Activated naive CD8-positive, alpha-beta T cell treated with anti-CD3 and anti-CD28 coated beads for 36 hours (primary cell): Measurements from ENCODE around the gene HTR6. TPM values are rescaled to one million over a fixed set of nuclear protein-coding genes. Genes with fewer than 3 reads are reported as not detected.

Experiments
- DNase-seq: peaks from one replicate; pipeline ENCODE4 v3.0.0; 2021
- H3K27ac Mint-ChIP-seq: one replicate; pipeline ENCODE4 v1.8.0; 2022; ENCODE audit warnings: mild to moderate bottlenecking, moderate library complexity, mixed read lengths
- H3K27me3 Mint-ChIP-seq: one replicate; pipeline ENCODE4 v1.8.0; 2022; ENCODE audit warnings: mild to moderate bottlenecking, mixed read lengths
- H3K36me3 Mint-ChIP-seq: one replicate; pipeline ENCODE4 v1.8.0; 2021; ENCODE audit warnings: mild to moderate bottlenecking, mixed read lengths
- H3K4me1 Mint-ChIP-seq: one replicate; pipeline ENCODE4 v1.8.0; 2021; ENCODE audit warnings: mixed read lengths
- H3K4me3 Mint-ChIP-seq: one replicate; pipeline ENCODE4 v1.8.0; 2022; ENCODE audit warnings: mild to moderate bottlenecking, moderate library complexity, mixed read lengths
- H3K9me3 Mint-ChIP-seq: one replicate; pipeline ENCODE4 v1.8.0; 2022; ENCODE audit warnings: mixed read lengths
- total RNA-seq, 2 experiments: library from RNA; stranded (reverse); gene quantifications; one replicate each; pipeline ENCODE4 v1.2.3, GENCODE V29; 2021

Gene HTR6
- total RNA-seq, 2 experiments from 2014 or later, result not detected

- no peaks in the 10 kb centered on the region for H3K27me3 Mint-ChIP-seq
- no peak overlapping the region for H3K4me3 Mint-ChIP-seq
- peaks cover 13% of the 10 kb centered on the region for H3K36me3 Mint-ChIP-seq
- H3K27ac Mint-ChIP-seq, result no peak overlapping the region
- DNase-seq, result no peak
- H3K4me1 Mint-ChIP-seq, result peaks cover 11% of the 10 kb centered on the region
- no peaks in the 10 kb centered on the region for H3K9me3 Mint-ChIP-seq
Observed at GRCh38 chr1:19683351-19683750, 18.7 kb downstream of the HTR6 start.

GRCh38 chr1:19684677-19685076 is 20.0 kb downstream of the HTR6 start:
- peaks cover 20% of the 10 kb centered on the region for H3K36me3 Mint-ChIP-seq
- H3K27ac Mint-ChIP-seq, result no peak overlapping the region
- H3K4me1 Mint-ChIP-seq, result peaks cover 19% of the 10 kb centered on the region
- no peaks in the 10 kb centered on the region for H3K27me3 Mint-ChIP-seq
- no peak for DNase-seq
- no peak overlapping the region for H3K4me3 Mint-ChIP-seq
- H3K9me3 Mint-ChIP-seq, result peaks cover 4% of the 10 kb centered on the region

- Mint-ChIP-seq H3K27ac (no peak overlapping the region), H3K9me3 (peaks cover 7% of the 10 kb centered on the region), H3K36me3 (peaks cover 33% of the 10 kb centered on the region), H3K4me3 (no peak overlapping the region), H3K4me1 (peaks cover 19% of the 10 kb centered on the region), H3K27me3 (no peaks in the 10 kb centered on the region)
- no peak for DNase-seq
Observed at GRCh38 chr1:19685994-19686393, 21.3 kb downstream of the HTR6 start.

GRCh38 chr1:19687414-19687813 is 22.7 kb downstream of the HTR6 start:
- Mint-ChIP-seq H3K4me1 (peaks cover 19% of the 10 kb centered on the region), H3K36me3 (peaks cover 45% of the 10 kb centered on the region)

DNA sequence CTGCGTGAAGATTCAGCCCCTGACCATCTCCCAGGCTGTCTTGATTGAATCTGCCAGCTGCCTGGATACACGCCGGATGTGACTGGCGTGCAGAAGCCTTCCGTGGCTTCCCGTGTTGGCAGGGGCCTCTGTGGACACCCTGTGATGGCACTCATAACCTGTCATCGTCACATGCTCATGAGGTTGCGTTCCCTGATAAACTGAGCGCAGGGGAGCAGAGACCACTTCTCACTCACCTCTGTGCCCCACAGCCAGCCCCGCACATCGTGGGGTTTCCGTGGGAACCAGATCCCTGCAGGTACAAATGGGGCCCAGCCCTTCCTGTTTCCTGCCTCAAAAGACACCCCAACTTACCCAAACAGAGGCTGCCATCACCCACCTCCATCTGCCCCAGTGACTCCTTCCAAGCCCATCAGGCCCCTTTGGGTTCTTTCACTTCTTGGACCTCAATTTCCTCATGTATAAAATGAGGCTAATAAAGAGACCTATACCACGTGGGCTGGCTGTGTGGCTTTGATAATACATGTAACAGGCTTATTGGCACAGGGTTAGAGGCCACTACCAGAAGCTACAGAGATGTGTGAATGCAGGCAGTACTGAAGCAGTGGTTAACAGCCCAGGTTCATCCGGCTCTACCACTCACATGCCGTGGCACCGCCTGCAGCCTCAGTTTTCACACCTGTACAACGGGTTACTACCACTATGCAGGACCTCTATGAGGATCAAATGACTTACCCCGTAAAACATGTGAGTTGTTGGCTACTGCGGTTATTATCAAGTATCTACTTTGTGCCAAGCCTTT is 23.6 kb downstream of the HTR6 start:
- H3K9me3 Mint-ChIP-seq, result peaks cover 8% of the 10 kb centered on the region
- peaks cover 45% of the 10 kb centered on the region for H3K36me3 Mint-ChIP-seq
- DNase-seq, result no peak
- H3K27ac Mint-ChIP-seq, result no peak overlapping the region
- peaks cover 19% of the 10 kb centered on the region for H3K4me1 Mint-ChIP-seq
- no peaks in the 10 kb centered on the region for H3K27me3 Mint-ChIP-seq
- no peak overlapping the region for H3K4me3 Mint-ChIP-seq

More at GRCh38 chr1:19687414-19687813, 22.7 kb downstream of the HTR6 start:
- peaks cover 8% of the 10 kb centered on the region for H3K9me3 Mint-ChIP-seq
- no peak for DNase-seq
- no peaks in the 10 kb centered on the region for H3K27me3 Mint-ChIP-seq
- no peak overlapping the region for H3K4me3 Mint-ChIP-seq
- H3K27ac Mint-ChIP-seq, result no peak overlapping the region

- H3K27me3 Mint-ChIP-seq, result no peaks in the 10 kb centered on the region
- H3K27ac Mint-ChIP-seq, result no peak overlapping the region
- no peak overlapping the region for H3K4me3 Mint-ChIP-seq
- H3K36me3 Mint-ChIP-seq, result peaks cover 45% of the 10 kb centered on the region
- peaks cover 8% of the 10 kb centered on the region for H3K9me3 Mint-ChIP-seq
- peaks cover 19% of the 10 kb centered on the region for H3K4me1 Mint-ChIP-seq
- DNase-seq, result no peak
Observed at GRCh38 chr1:19689085-19689757, 24.5 kb downstream of the HTR6 start.

GRCh38 chr1:19689856-19690255 is 25.2 kb downstream of the HTR6 start:
- peaks cover 8% of the 10 kb centered on the region for H3K9me3 Mint-ChIP-seq
- H3K36me3 Mint-ChIP-seq, result peaks cover 45% of the 10 kb centered on the region
- no peaks in the 10 kb centered on the region for H3K27me3 Mint-ChIP-seq
- H3K27ac Mint-ChIP-seq, result no peak overlapping the region
- H3K4me3 Mint-ChIP-seq, result no peak overlapping the region
- no peak for DNase-seq
- H3K4me1 Mint-ChIP-seq, result peaks cover 19% of the 10 kb centered on the region

GRCh38 chr1:19690342-19690741 is 25.7 kb downstream of the HTR6 start:
- Mint-ChIP-seq H3K36me3 (peaks cover 45% of the 10 kb centered on the region), H3K4me1 (peaks cover 19% of the 10 kb centered on the region), H3K27me3 (no peaks in the 10 kb centered on the region), H3K9me3 (peaks cover 8% of the 10 kb centered on the region), H3K27ac (no peak overlapping the region), H3K4me3 (no peak overlapping the region)
- no peak for DNase-seq

- no peak overlapping the region for H3K4me3 Mint-ChIP-seq
- H3K4me1 Mint-ChIP-seq, result no peaks in the 10 kb centered on the region
- no peak overlapping the region for H3K27ac Mint-ChIP-seq
- no peaks in the 10 kb centered on the region for H3K27me3 Mint-ChIP-seq
- no peak for DNase-seq
- peaks cover 30% of the 10 kb centered on the region for H3K36me3 Mint-ChIP-seq
- peaks cover 6% of the 10 kb centered on the region for H3K9me3 Mint-ChIP-seq
Observed at GRCh38 chr1:19694298-19694697, 29.6 kb downstream of the HTR6 start.

GRCh38 chr1:19695772-19696171 is 31.1 kb downstream of the HTR6 start:
- Mint-ChIP-seq H3K36me3 (peaks cover 18% of the 10 kb centered on the region), H3K27me3 (no peaks in the 10 kb centered on the region), H3K27ac (no peak overlapping the region), H3K4me3 (no peak overlapping the region), H3K4me1 (no peaks in the 10 kb centered on the region), H3K9me3 (peaks cover 1% of the 10 kb centered on the region)
- DNase-seq, result no peak

DNA sequence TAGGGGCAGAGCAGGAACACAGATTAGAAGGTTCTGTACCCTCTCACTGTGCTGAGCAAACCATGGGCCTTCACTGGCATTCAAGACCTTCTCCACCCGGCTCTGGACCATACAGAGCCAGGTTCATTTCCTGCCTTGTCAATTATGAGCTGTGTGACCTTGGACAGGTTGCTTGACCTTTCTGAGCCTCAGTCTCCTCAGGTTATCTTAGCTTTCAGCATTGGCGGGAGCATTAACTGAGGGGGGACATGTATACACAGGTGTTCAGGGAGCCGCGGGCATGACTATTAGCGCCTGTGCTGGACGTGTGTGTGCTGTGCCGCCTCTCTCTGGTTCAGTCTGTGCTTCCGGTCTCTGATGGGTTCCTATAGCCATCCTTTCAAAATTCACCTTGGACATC is 32.1 kb downstream of the HTR6 start:
- no peak overlapping the region for H3K4me3 Mint-ChIP-seq
- peaks cover 8% of the 10 kb centered on the region for H3K36me3 Mint-ChIP-seq
- no peaks in the 10 kb centered on the region for H3K27me3 Mint-ChIP-seq
- H3K27ac Mint-ChIP-seq, result no peak overlapping the region
- no peaks in the 10 kb centered on the region for H3K9me3 Mint-ChIP-seq
- no peak for DNase-seq
- no peaks in the 10 kb centered on the region for H3K4me1 Mint-ChIP-seq

DNA sequence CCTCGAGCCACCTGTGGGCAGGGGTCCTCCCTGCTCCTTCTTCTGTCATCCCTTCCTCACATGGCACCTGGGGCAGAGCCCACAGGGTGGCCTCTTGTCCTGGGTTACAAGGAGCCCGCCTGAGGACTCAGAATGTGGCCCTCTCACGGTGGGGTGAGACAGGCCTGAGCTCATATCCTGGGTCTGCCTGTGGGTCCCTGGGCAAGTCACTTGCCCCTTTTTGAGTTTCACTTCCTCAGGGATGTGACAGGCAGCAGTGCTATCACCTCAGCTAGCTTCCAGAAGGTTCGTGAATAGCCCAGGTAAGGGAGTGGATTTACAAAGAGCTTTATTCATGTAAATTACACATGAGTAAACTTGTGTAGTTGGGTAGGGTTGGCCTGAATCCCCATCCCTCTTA is 33.5 kb downstream of the HTR6 start:
- no peaks in the 10 kb centered on the region for H3K9me3 Mint-ChIP-seq
- H3K27ac Mint-ChIP-seq, result no peak overlapping the region
- no peaks in the 10 kb centered on the region for H3K27me3 Mint-ChIP-seq
- peaks cover 4% of the 10 kb centered on the region for H3K36me3 Mint-ChIP-seq
- DNase-seq, result no peak
- H3K4me1 Mint-ChIP-seq, result no peaks in the 10 kb centered on the region
- H3K4me3 Mint-ChIP-seq, result no peak overlapping the region

GRCh38 chr1:19700079-19700777 is 35.6 kb downstream of the HTR6 start:
- no peaks in the 10 kb centered on the region for H3K9me3 Mint-ChIP-seq
- no peak overlapping the region for H3K4me3 Mint-ChIP-seq
- DNase-seq, result no peak
- peaks cover 4% of the 10 kb centered on the region for H3K36me3 Mint-ChIP-seq
- peaks cover 6% of the 10 kb centered on the region for H3K4me1 Mint-ChIP-seq
- H3K27me3 Mint-ChIP-seq, result no peaks in the 10 kb centered on the region
- no peak overlapping the region for H3K27ac Mint-ChIP-seq

GRCh38 chr1:19703280-19703679 is 38.6 kb downstream of the HTR6 start:
- no peaks in the 10 kb centered on the region for H3K9me3 Mint-ChIP-seq
- no peaks in the 10 kb centered on the region for H3K27me3 Mint-ChIP-seq
- no peak for DNase-seq
- peaks cover 6% of the 10 kb centered on the region for H3K4me1 Mint-ChIP-seq
- no peak overlapping the region for H3K4me3 Mint-ChIP-seq
- H3K27ac Mint-ChIP-seq, result no peak overlapping the region
- peaks cover 3% of the 10 kb centered on the region for H3K36me3 Mint-ChIP-seq
